Dermis blood vessel endothelial cell (primary cell): ENCODE results near the gene PYDC1. TPM values are rescaled to one million over a fixed set of nuclear protein-coding genes. Genes with fewer than 3 reads are reported as not detected.
"Not testable (repeated sequence)": the region's sequence is repeated elsewhere in the genome, so short reads cannot be mapped to it uniquely, and the experiment has no call there.

Experiments
- DNase-seq: peaks from one replicate; pipeline ENCODE4 v3.0.0; 2010
- total RNA-seq: library from RNA; depleted of rRNA; stranded (reverse); fragments of >200 nt; gene quantifications from 2 replicates; pipeline ENCODE4 v1.2.3, GENCODE V29; 2014

The PYDC1 gene
- total RNA-seq, 1 donor from 2014 or later, result not detected

GRCh38 chr16:31179219-31179746, 37.7 kb downstream of the PYDC1 start:
- no peak for DNase-seq

- no peak for DNase-seq
Observed at GRCh38 chr16:31177136-31177535, 39.8 kb downstream of the PYDC1 start.

DNA sequence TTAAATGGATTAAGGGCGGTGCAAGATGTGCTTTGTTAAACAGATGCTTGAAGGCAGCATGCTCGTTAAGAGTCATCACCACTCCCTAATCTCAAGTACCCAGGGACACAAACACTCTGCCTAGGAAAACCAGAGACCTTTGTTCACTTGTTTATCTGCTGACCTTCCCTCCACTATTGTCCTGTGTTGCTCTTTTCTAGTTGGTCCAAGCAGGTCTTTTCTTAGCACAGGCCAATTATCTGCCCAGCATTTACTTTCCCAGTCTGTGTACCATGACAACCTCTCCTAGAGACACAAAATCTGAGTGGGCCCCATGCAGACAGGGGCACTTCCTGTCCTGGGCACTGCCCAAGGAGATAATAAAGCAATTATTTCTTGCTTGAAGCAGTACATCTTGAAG, 46.9 kb downstream of the PYDC1 start:
- DNase-seq, result not testable (repeated sequence)

DNA sequence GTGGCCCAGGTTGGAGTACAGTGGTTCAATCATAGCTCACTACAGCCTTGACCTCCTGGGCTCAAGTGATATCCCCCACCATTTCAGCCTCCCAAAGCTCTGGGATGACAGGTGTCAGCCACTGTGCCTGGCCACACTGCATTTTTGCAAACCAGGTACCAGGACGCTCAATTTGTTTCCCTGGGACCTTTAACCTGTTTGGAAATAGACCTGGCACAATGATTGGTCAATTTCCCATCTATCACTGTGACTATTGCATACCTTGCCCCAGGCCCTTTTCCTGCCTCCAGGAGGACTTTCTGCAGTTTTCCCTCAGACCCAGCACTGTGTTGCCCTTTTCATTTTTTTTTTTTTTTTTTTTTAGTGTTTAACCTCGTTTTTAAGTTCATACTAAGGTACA, 48.1 kb downstream of the PYDC1 start:
- no peak for DNase-seq

DNA sequence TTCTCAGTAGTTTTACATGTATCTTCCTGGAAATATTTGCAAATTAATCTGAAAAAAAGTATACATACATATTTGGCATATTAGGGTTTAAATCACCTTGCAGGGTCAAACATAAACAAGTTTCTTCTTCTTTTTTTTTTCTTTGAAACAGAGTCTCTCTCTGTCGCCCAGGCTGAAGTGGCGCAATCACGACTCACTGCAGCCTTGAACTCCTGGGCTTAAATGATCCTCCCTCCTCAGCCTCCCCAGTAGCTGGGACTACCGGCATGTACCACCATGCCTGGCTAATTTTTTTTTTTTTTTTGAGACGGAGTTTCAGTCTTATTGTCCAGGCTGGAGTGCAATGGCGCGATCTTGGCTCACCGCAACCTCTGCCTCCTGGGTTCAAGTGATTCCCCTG, 49.6 kb downstream of the PYDC1 start:
- DNase-seq, result no peak

Other genes starting within 250 kb of the PYDC1 start
- gene HSD3B7, start 231.9 kb downstream of the PYDC1 start, total RNA-seq, result 21.0 and 26.4 TPM in 2 replicates
- 0.51 and 0.70 TPM in 2 replicates for gene STX1B, start 206.5 kb downstream of the PYDC1 start, total RNA-seq
- 22.9 and 26.2 TPM in 2 replicates for gene STX4, start 183.6 kb downstream of the PYDC1 start, total RNA-seq
- gene ZNF668, start 142.9 kb downstream of the PYDC1 start, total RNA-seq, result 7.3 and 9.0 TPM in 2 replicates
- 16.0 and 17.4 TPM in 2 replicates for gene ZNF646, start 142.7 kb downstream of the PYDC1 start, total RNA-seq
- 0.88 and 2.0 TPM in 2 replicates for gene PRSS53, start 128.2 kb downstream of the PYDC1 start, total RNA-seq
- 67.6 and 109 TPM in 2 replicates for gene VKORC1, start 122.3 kb downstream of the PYDC1 start, total RNA-seq
- 18.4 and 36.2 TPM in 2 replicates for gene BCKDK, start 108.7 kb downstream of the PYDC1 start, total RNA-seq
- gene KAT8, start 99.5 kb downstream of the PYDC1 start, total RNA-seq, result 38.3 and 45.6 TPM in 2 replicates
- not detected in 2 replicates for gene PRSS8, start 81.4 kb downstream of the PYDC1 start, total RNA-seq
- gene PRSS36, start 67.1 kb downstream of the PYDC1 start, total RNA-seq, result 0.51 TPM in 1 of 2 replicates, not detected in the other
- gene FUS, start 37.0 kb downstream of the PYDC1 start, total RNA-seq, result 68.2 and 71.3 TPM in 2 replicates
- gene PYCARD, start 14.4 kb downstream of the PYDC1 start, total RNA-seq, result 74.5 and 101 TPM in 2 replicates
- not detected in 2 replicates for gene TRIM72, start 3.0 kb downstream of the PYDC1 start, total RNA-seq
- 0.34 TPM in 1 of 2 replicates, not detected in the other for gene ITGAM, start 42.8 kb upstream of the PYDC1 start, total RNA-seq
- gene ITGAX, start 138.0 kb upstream of the PYDC1 start, total RNA-seq, result 0.14 and 0.34 TPM in 2 replicates
- gene ITGAD, start 176.2 kb upstream of the PYDC1 start, total RNA-seq, result not detected in 2 replicates
- not detected in 2 replicates for gene COX6A2, start 211.2 kb upstream of the PYDC1 start, total RNA-seq
- gene ZNF843, start 225.7 kb upstream of the PYDC1 start, total RNA-seq, result 0.05 and 0.17 TPM in 2 replicates
- gene ARMC5, start 242.4 kb upstream of the PYDC1 start, total RNA-seq, result 26.4 and 29.8 TPM in 2 replicates